ENCODE data around the gene TMEM120A.

TMEM120A gene

GRCh38 chr7:75953931-75954330, 40.5 kb downstream of the TMEM120A start:
- no peak for DNase-seq

GRCh38 chr7:75953431-75953830, 41.0 kb downstream of the TMEM120A start:
- no peak for DNase-seq

- DNase-seq: no peak
Measured at GRCh38 chr7:75951506-75951905, 42.9 kb downstream of the TMEM120A start.

GRCh38 chr7:75950111-75950681, 44.2 kb downstream of the TMEM120A start:
- no peak for DNase-seq

- no peak for DNase-seq
Measured at GRCh38 chr7:75948179-75948578, 46.2 kb downstream of the TMEM120A start.

- no peak for DNase-seq
Measured at GRCh38 chr7:75946207-75946855, 48.1 kb downstream of the TMEM120A start.

GRCh38 chr7:75945297-75946168, 48.9 kb downstream of the TMEM120A start:
- no peak for DNase-seq

GRCh38 chr7:75944507-75944906, 49.9 kb downstream of the TMEM120A start:
- no peak for DNase-seq

GRCh38 chr7:75943864-75944263, 50.5 kb downstream of the TMEM120A start:
- DNase-seq: no peak

- DNase-seq: peak; percentile 20
Measured at GRCh38 chr7:75938921-75939320, 55.5 kb downstream of the TMEM120A start.

GRCh38 chr7:75937958-75938786, 56.2 kb downstream of the TMEM120A start:
- no peak for DNase-seq
